ENCODE data around the gene APLNR. TPM values are rescaled to one million over a fixed set of nuclear protein-coding genes. Genes with fewer than 3 reads are reported as not detected.

Gene APLNR
- total RNA-seq (2012; rRNA removed) (not detected in 2 replicates), polyA plus RNA-seq (2012; rRNA removed) (not detected in 2 replicates), Bru-seq, nascent RNA (not detected), BruChase-seq, experiment 1, labeled RNA remaining after a 6-hour chase (not detected), BruChase-seq, experiment 2, labeled RNA remaining after a 2-hour chase (percentile 18 among the genes with signal in this experiment)
- 0.02 TPM in 1 of 2 replicates, not detected in the other for polyA plus RNA-seq (2012; cell fraction: cytosol; rRNA removed)
- polyA plus RNA-seq (2012; cell fraction: nucleus; rRNA removed; ENCODE audit: low replicate concordance): 0.04 TPM in 1 of 2 replicates, not detected in the other
- long read RNA-seq: 0 reads

DNA sequence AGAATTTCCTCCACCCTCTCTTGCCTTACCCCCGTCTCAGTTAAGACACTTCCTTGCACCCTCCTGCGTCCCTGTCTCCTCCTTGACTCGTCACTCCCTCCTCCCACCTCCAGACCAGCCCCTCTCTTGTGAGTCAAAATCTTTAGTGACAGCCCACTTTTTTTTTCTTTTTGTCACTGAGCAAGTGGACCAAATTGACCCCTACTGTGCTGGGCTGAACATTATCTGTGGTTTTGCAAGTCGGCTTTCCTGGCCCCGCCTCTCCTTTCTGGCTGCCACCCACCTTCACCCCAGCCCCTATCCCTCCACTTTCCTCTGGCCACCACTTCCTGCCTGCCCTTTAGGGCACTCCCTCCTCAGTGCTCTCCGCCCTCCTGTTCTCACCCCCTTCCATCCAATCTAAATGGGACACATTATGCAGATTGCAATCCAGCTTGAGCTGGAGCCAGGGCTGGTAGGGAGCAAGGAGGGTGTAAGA lies at the start of gene APLNR:
Gene APLNR, minus strand, starts transcription at position 47 of the 478 bp plus-strand sequence. CDS start 246 bp downstream, outside the sequence.
- no peak within 1 kb of the TSS for H3K4me2 ChIP-seq (ENCODE audit: low read depth, low read length)
- H3K9me3 ChIP-seq (ENCODE audit: control insufficient read depth, insufficient read depth, low read length): no peaks in the 10 kb centered on the region
- DNase-seq (no peak), ATAC-seq (ENCODE audit: low read depth) (no peak)
- no peak within 1 kb of the TSS for H4K8ac ChIP-seq (ENCODE audit: low read depth in 2 of 2, low read length in 2 of 2)
- H2BK15ac ChIP-seq (ENCODE audit: low read depth, low read length): no peak within 1 kb of the TSS
- no peak within 1 kb of the TSS for H3K14ac ChIP-seq (replicated peaks; ENCODE audit: low read depth, low read length)
- H3K4ac ChIP-seq (ENCODE audit: low read depth, low read length): no peak within 1 kb of the TSS
- no peaks in the 10 kb centered on the region for H4K20me1 ChIP-seq (ENCODE audit: insufficient read depth, low read length)
- H4K91ac ChIP-seq (ENCODE audit: insufficient read depth, low read depth, low read length): no peak within 1 kb of the TSS
- H3K79me1 ChIP-seq (ENCODE audit: low read depth in 1 of 2, low read length in 2 of 2): no peaks in the 10 kb centered on the region
- POLR2A ChIA-PET (ENCODE audit: unreplicated experiment): no interaction called here
- H3K4me1 ChIP-seq (ENCODE audit: control insufficient read depth, insufficient read depth, low read length): no peaks in the 10 kb centered on the region
- no peak within 1 kb of the TSS for H2AK9ac ChIP-seq (replicated peaks; ENCODE audit: low read depth, low read length, poor library complexity)
- H3K36me3 ChIP-seq (ENCODE audit: control insufficient read depth, insufficient read depth, low read length): no peaks in the 10 kb centered on the region
- in situ Hi-C loops (cut with MboI; ENCODE audit: low sequenced_read_pairs): no loop called here
- no peak within 1 kb of the TSS for H2BK5ac ChIP-seq (ENCODE audit: low read depth, low read length, poor library complexity, severe bottlenecking)
- no peak within 1 kb of the TSS for H3K27ac ChIP-seq (ENCODE audit: insufficient read depth, low read length)
- BruUV-seq (replicated peaks): no TSS peak
- no peak within 1 kb of the TSS for H3K18ac ChIP-seq (ENCODE audit: low read depth, low read length)
- H4K5ac ChIP-seq (ENCODE audit: low read depth, low read length): no peak within 1 kb of the TSS
- no peak within 1 kb of the TSS for H3K4me3 ChIP-seq (ENCODE audit: insufficient read depth, low read depth, low read length)
- H2BK120ac ChIP-seq (ENCODE audit: low read depth, low read length): no peak within 1 kb of the TSS
- 9% methylated on average over 5 of the region's 6 CpGs; no CpG with 5 or more reads in 1 of the 2 experiments for WGBS, 2 experiments (ENCODE audit: extremely low coverage in 2 of 2, insufficient read length in 1 of 2)
- H2AFZ ChIP-seq (replicated peaks; ENCODE audit: low read length, poor library complexity): peak within 1 kb of the TSS; percentile 40
- H3K56ac ChIP-seq (ENCODE audit: extremely low read depth, insufficient read depth, low read length): no peak within 1 kb of the TSS
- H2BK20ac ChIP-seq (ENCODE audit: low read depth, low read length): no peak within 1 kb of the TSS
- no peak within 1 kb of the TSS for H2AK5ac ChIP-seq (ENCODE audit: low read depth, low read length)
- intact Hi-C loops (cut with micrococcal nuclease): no loop called here
- no peak within 1 kb of the TSS for H3K9ac ChIP-seq (ENCODE audit: low read depth, low read length)
- H3K9me1 ChIP-seq (ENCODE audit: insufficient read depth, low read length): peaks cover 2% of the 10 kb centered on the region; the same call in 1 of the 2 replicates
- dilution Hi-C loops (cut with HindIII; ENCODE audit: low sequenced_read_pairs, unreplicated experiment): no loop called here
- CTCF ChIA-PET: interaction anchor here (1.5 kb wide), 1 partner anchor 12 kb away, joined by 3 read pairs; no protein-coding TSS in a partner anchor
- no peak within 1 kb of the TSS for H3K23ac ChIP-seq (ENCODE audit: low read depth, low read length)
- peaks cover 63% of the 10 kb centered on the region for H3K27me3 ChIP-seq (ENCODE audit: control insufficient read depth, insufficient read depth, low read length)
- TF ChIP-seq FOS (IDR thresholded peaks at IDR 0.05; ENCODE audit: low read depth, low read length): no peak
- no peak for TF ChIP-seq MAFK (IDR thresholded peaks at IDR 0.05; ENCODE audit: low read depth, low read length)
- TF ChIP-seq, protein P1, sequence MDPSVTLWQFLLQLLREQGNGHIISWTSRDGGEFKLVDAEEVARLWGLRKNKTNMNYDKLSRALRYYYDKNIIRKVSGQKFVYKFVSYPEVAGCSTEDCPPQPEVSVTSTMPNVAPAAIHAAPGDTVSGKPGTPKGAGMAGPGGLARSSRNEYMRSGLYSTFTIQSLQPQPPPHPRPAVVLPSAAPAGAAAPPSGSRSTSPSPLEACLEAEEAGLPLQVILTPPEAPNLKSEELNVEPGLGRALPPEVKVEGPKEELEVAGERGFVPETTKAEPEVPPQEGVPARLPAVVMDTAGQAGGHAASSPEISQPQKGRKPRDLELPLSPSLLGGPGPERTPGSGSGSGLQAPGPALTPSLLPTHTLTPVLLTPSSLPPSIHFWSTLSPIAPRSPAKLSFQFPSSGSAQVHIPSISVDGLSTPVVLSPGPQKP (IDR thresholded peaks at IDR 0.05; ENCODE audit: borderline replicate concordance, low read depth, low read length): no peak
- no peak for TF ChIP-seq CEBPB (IDR thresholded peaks at IDR 0.05; ENCODE audit: low read depth, low read length)
- no peak for TF ChIP-seq NFE2L2 (IDR thresholded peaks at IDR 0.05; ENCODE audit: low read depth, low read length)
- TF ChIP-seq, protein P2, sequence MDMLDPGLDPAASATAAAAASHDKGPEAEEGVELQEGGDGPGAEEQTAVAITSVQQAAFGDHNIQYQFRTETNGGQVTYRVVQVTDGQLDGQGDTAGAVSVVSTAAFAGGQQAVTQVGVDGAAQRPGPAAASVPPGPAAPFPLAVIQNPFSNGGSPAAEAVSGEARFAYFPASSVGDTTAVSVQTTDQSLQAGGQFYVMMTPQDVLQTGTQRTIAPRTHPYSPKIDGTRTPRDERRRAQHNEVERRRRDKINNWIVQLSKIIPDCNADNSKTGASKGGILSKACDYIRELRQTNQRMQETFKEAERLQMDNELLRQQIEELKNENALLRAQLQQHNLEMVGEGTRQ (IDR thresholded peaks at IDR 0.05; ENCODE audit: low read depth, low read length): no peak
- no peak for TF ChIP-seq MXI1 (IDR thresholded peaks at IDR 0.05; ENCODE audit: borderline replicate concordance, low read depth, low read length)
- no peak for TF ChIP-seq SMC3 (IDR thresholded peaks at IDR 0.05; ENCODE audit: low read depth, low read length)
- TF ChIP-seq CTCF (conservative IDR thresholded peaks at IDR 0.05; ENCODE audit: low read depth, low read length): no peak
- TF ChIP-seq RFX5 (IDR thresholded peaks at IDR 0.05; ENCODE audit: low read depth, low read length): no peak
- no peak for TF ChIP-seq RCOR1 (IDR thresholded peaks at IDR 0.05; ENCODE audit: insufficient replicate concordance, low read length)
- no peak for TF ChIP-seq POLR2A (IDR thresholded peaks at IDR 0.05; ENCODE audit: low read depth, low read length)
- no peak for TF ChIP-seq RAD21 (IDR thresholded peaks at IDR 0.05; ENCODE audit: low read length)
- no peak for TF ChIP-seq BHLHE40 (IDR thresholded peaks at IDR 0.05; ENCODE audit: low read depth, low read length)
- no peak for TF ChIP-seq CHD1 (IDR thresholded peaks at IDR 0.05; ENCODE audit: low read depth, low read length)

All from IMR-90 (cell line).